PC-3 (cell line): ENCODE results near the gene RRBP1. TPM values are rescaled to one million over a fixed set of nuclear protein-coding genes. Genes with fewer than 3 reads are reported as not detected.

Source experiments
- ATAC-seq: fragments of 200-7000 bp; cut with Tn5 transposase; 2 replicates; pipeline ENCODE4 v1.9.1; 2020; ENCODE audit warnings: mild to moderate bottlenecking, moderate library complexity
- BruUV-seq: library from RNA; stranded (reverse); fragments of 400-500 nt; replicated peaks from 2 replicates; lab custom pipeline; 2021; lab: Mats Ljungman, UMichigan
- CTCF ChIA-PET: fragments of 300-600 bp; sonication (Branson Sonifier 250); formaldehyde crosslinking; loops from one replicate; lab custom pipeline; 2022; ENCODE audit warnings: antibody characterized with exemption; lab: Charles Lee
- POLR2A ChIA-PET: fragments of 300-600 bp; sonication (Branson Sonifier 250); formaldehyde crosslinking; loops from one replicate; lab custom pipeline; 2022; ENCODE audit warnings: antibody characterized with exemption; ENCODE audit not compliant: unreplicated experiment; lab: Charles Lee
- DNase-seq: peaks from one replicate; pipeline ENCODE4 v3.0.0-alpha.2; 2015
- H2AFZ ChIP-seq: fragments of 300-600 bp; sonication (generic); 2 replicates; pipeline ENCODE4 v1.6.0; 2016; ENCODE audit warnings: antibody characterized with exemption, low read length
- H3F3A ChIP-seq: fragments of 300-600 bp; sonication (generic); one replicate; pipeline ENCODE4 v1.6.0; 2017; ENCODE audit warnings: antibody characterized with exemption, low read length, control low read depth, mild to moderate bottlenecking; ENCODE audit not compliant: unreplicated experiment
- H3K27ac ChIP-seq: fragments of 300-600 bp; sonication (generic); 2 replicates; pipeline ENCODE4 v1.5.1; 2016; ENCODE audit warnings: mild to moderate bottlenecking, low read length
- H3K27me3 ChIP-seq: fragments of 300-600 bp; sonication (generic); 2 replicates; pipeline ENCODE4 v1.6.1; 2016; ENCODE audit warnings: low read length, mixed read lengths
- H3K36me3 ChIP-seq: fragments of 300-600 bp; sonication (generic); 2 replicates; pipeline ENCODE4 v1.6.1; 2016; ENCODE audit warnings: low read depth, mixed run types, low read length, mixed read lengths
- H3K4me1 ChIP-seq: fragments of 300-600 bp; sonication (generic); 2 replicates; pipeline ENCODE4 v1.5.1; 2016; ENCODE audit warnings: low read length; ENCODE audit not compliant: insufficient read depth
- H3K4me2 ChIP-seq: fragments of 300-600 bp; sonication (generic); 2 replicates; pipeline ENCODE4 v1.6.0; 2016; ENCODE audit warnings: low read length
- H3K4me3 ChIP-seq: fragments of 300-600 bp; sonication (generic); 2 replicates; pipeline ENCODE4 v1.5.1; 2016; ENCODE audit warnings: mild to moderate bottlenecking, low read length, mixed read lengths
- H3K79me2 ChIP-seq: fragments of 300-600 bp; sonication (generic); 2 replicates; pipeline ENCODE4 v1.6.1; 2017; ENCODE audit warnings: low read length, mixed read lengths
- H3K9ac ChIP-seq: fragments of 300-600 bp; sonication (generic); 2 replicates; pipeline ENCODE4 v1.6.0; 2016; ENCODE audit warnings: mild to moderate bottlenecking, low read length
- H3K9me2 ChIP-seq: fragments of 300-600 bp; sonication (generic); replicated peaks from 2 replicates; pipeline ENCODE4 v1.6.1; 2016; ENCODE audit warnings: mixed run types, low read length, mixed read lengths
- H3K9me3 ChIP-seq: fragments of 300-600 bp; sonication (generic); 2 replicates; pipeline ENCODE4 v1.6.1; 2016; ENCODE audit warnings: low read length, mixed read lengths
- H4K20me1 ChIP-seq: fragments of 300-600 bp; sonication (generic); 2 replicates; pipeline ENCODE4 v1.6.1; 2016; ENCODE audit warnings: low read length, mixed read lengths
- CTCF ChIP-seq: fragments of 300-600 bp; sonication (generic); conservative IDR thresholded peaks from 2 replicates; pipeline ENCODE4 v1.5.1; 2017; ENCODE audit warnings: antibody characterized with exemption, low read depth, mild to moderate bottlenecking, low read length
- EZH2 ChIP-seq: fragments of 300-600 bp; sonication (generic); IDR thresholded peaks from one replicate; pipeline ENCODE4 v1.6.1; 2017; ENCODE audit warnings: antibody characterized with exemption, mild to moderate bottlenecking, low read length; ENCODE audit not compliant: unreplicated experiment
- EZH2phosphoT487 ChIP-seq: fragments of 300-600 bp; sonication (generic); IDR thresholded peaks from 2 replicates; pipeline ENCODE4 v1.6.1; 2018; ENCODE audit warnings: mild to moderate bottlenecking, antibody characterized with exemption, low read length, borderline replicate concordance
- intact Hi-C: fragments of 100-400 bp; cut with micrococcal nuclease; formaldehyde crosslinking; loops from 2 replicates; pipeline ENCODE4 v1.9.0; 2023
- total RNA-seq: library from RNA; depleted of rRNA; stranded (reverse); fragments of >200 nt; gene quantifications from 2 replicates; pipeline ENCODE4 v1.2.3, GENCODE V29; 2014

The RRBP1 gene
- total RNA-seq, 1 experiment from 2014 or later: 176 TPM

GRCh38 chr20:17714597-17714996 is 32.6 kb upstream of the RRBP1 start:
- POLR2A ChIA-PET: no interaction called here
- intact Hi-C loops: no loop called here
- TF ChIP-seq EZH2 (no peak), EZH2phosphoT487 (no peak), CTCF (no peak)
- DNase-seq: no peak
- BruUV-seq: no TSS peak
- Histone ChIP-seq H3K27me3 (no peaks in the 10 kb centered on the region), H4K20me1 (no peaks in the 10 kb centered on the region), H2AFZ (no peak overlapping the region), H3K4me1 (no peaks in the 10 kb centered on the region), H3K36me3 (no peaks in the 10 kb centered on the region), H3K4me2 (no peak overlapping the region), H3K9me2 (no peaks in the 10 kb centered on the region), H3K9ac (no peak overlapping the region), H3K27ac (no peak overlapping the region), H3F3A (no peaks in the 10 kb centered on the region), H3K79me2 (no peaks in the 10 kb centered on the region), H3K9me3 (no peaks in the 10 kb centered on the region), H3K4me3 (no peak overlapping the region)
- ATAC-seq: no peak
- CTCF ChIA-PET: no interaction called here

GRCh38 chr20:17712708-17713107 is 30.7 kb upstream of the RRBP1 start:
- POLR2A ChIA-PET: no interaction called here
- H4K20me1 ChIP-seq: no peaks in the 10 kb centered on the region
- CTCF ChIA-PET: no interaction called here

GRCh38 chr20:17712201-17712600 is 30.2 kb upstream of the RRBP1 start:
- no peak overlapping the region for H2AFZ ChIP-seq
- ChIA-PET CTCF (no interaction called here), POLR2A (no interaction called here)
- intact Hi-C loops: no loop called here
- H3K4me1 ChIP-seq: no peaks in the 10 kb centered on the region
- H3F3A ChIP-seq: no peaks in the 10 kb centered on the region
- BruUV-seq: no TSS peak
- DNase-seq (no peak), ATAC-seq (no peak)
- H3K79me2 ChIP-seq: no peaks in the 10 kb centered on the region
- H3K36me3 ChIP-seq: no peaks in the 10 kb centered on the region
- H3K27ac ChIP-seq: no peak overlapping the region
- no peaks in the 10 kb centered on the region for H3K9me2 ChIP-seq
- no peak for TF ChIP-seq EZH2
- no peak for TF ChIP-seq EZH2phosphoT487
- no peak for TF ChIP-seq CTCF
- H4K20me1 ChIP-seq: no peaks in the 10 kb centered on the region
- no peaks in the 10 kb centered on the region for H3K9me3 ChIP-seq
- no peak overlapping the region for H3K4me2 ChIP-seq
- H3K27me3 ChIP-seq: no peaks in the 10 kb centered on the region
- no peak overlapping the region for H3K4me3 ChIP-seq
- no peak overlapping the region for H3K9ac ChIP-seq

More at GRCh38 chr20:17712708-17713107, 30.7 kb upstream of the RRBP1 start:
- ATAC-seq (no peak), DNase-seq (no peak)
- BruUV-seq: no TSS peak
- Histone ChIP-seq H3K36me3 (no peaks in the 10 kb centered on the region), H3K4me1 (no peaks in the 10 kb centered on the region), H3K4me2 (no peak overlapping the region), H3K9me2 (no peaks in the 10 kb centered on the region), H3F3A (no peaks in the 10 kb centered on the region), H3K9me3 (no peaks in the 10 kb centered on the region), H3K9ac (no peak overlapping the region), H3K27me3 (no peaks in the 10 kb centered on the region), H3K4me3 (no peak overlapping the region), H3K79me2 (no peaks in the 10 kb centered on the region), H2AFZ (no peak overlapping the region), H3K27ac (no peak overlapping the region)
- intact Hi-C loops: no loop called here
- TF ChIP-seq EZH2phosphoT487 (no peak), EZH2 (no peak), CTCF (no peak)
